Activated CD8-positive, alpha-beta T cell treated with anti-CD3 and anti-CD28 coated beads, Interleukin-2, amount 10 ng/mL, durations not matched to agents 7 days and 5 days (primary cell): ENCODE measurements around the gene INKA1. TPM values are rescaled to one million over a fixed set of nuclear protein-coding genes. Genes with fewer than 3 reads are reported as not detected.

ENCODE experiments used
- ATAC-seq: fragments of 150-1000 bp; cut with Tn5 transposase; one replicate; pipeline ENCODE4 v1.10.0; 2021; ENCODE audit warnings: moderate library complexity
- CTCF ChIA-PET: fragments of 350-600 bp; sonication (Branson Sonifier 250); formaldehyde crosslinking; loops from one replicate; lab custom pipeline; 2021; ENCODE audit warnings: antibody characterized with exemption; lab: Charles Lee
- POLR2A ChIA-PET: fragments of 350-600 bp; sonication (Branson Sonifier 250); formaldehyde crosslinking; loops from one replicate; lab custom pipeline; 2021; ENCODE audit warnings: antibody characterized with exemption; lab: Charles Lee
- DNase-seq: peaks from one replicate; pipeline ENCODE4 v3.0.0-alpha.2; 2020
- H3K27ac Mint-ChIP-seq: one replicate; pipeline ENCODE4 v1.8.0; 2021; ENCODE audit warnings: mild to moderate bottlenecking, mixed read lengths
- H3K27me3 Mint-ChIP-seq: one replicate; pipeline ENCODE4 v1.8.0; 2021; ENCODE audit warnings: low read depth, mixed read lengths
- H3K36me3 Mint-ChIP-seq: one replicate; pipeline ENCODE4 v1.8.0; 2021; ENCODE audit warnings: low read depth, mixed read lengths
- H3K4me1 Mint-ChIP-seq: one replicate; pipeline ENCODE4 v1.8.0; 2021; ENCODE audit warnings: low read depth, mixed read lengths
- H3K4me3 Mint-ChIP-seq: one replicate; pipeline ENCODE4 v1.8.0; 2021; ENCODE audit warnings: mild to moderate bottlenecking, mixed read lengths
- H3K9me3 Mint-ChIP-seq: one replicate; pipeline ENCODE4 v1.8.0; 2022; ENCODE audit warnings: mixed read lengths; ENCODE audit not compliant: insufficient read depth
- microRNA-seq: library from miRNA; unstranded; fragments of <30 nt; microRNA quantifications from one replicate; pipeline ENCODE4 v1.2.0, GENCODE V29; 2022
- total RNA-seq, 2 experiments: library from RNA; stranded (reverse); gene quantifications; one replicate each; pipeline ENCODE4 v1.2.3, GENCODE V29; 2021

Gene INKA1
- total RNA-seq, 2 experiments from 2014 or later: 1.3 to 2.2 TPM

DNA sequence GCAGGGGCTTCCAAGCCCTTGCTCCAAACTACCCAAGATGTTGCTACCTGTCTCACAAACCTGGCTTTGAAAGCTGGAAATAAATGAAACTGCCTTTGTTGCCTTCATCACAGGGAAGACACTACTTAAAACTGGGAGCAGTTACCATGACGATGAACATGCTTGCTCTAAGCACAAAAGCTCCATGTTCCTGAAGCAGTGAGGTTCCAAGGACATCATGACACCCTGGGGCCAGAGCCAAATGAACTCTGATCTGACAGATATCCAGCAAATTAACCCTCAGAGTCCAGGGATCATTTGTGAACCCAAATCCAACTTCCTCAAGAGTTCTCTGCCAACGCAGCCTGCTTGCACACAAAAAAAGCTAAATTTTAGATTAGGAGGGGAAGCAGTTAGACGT, 42.6 kb downstream of the INKA1 start:
- POLR2A ChIA-PET: interaction anchor here (1.2 to 1.5 kb wide), 2 partner anchors 10 to 34 kb away, joined by 3 to 6 read pairs; no protein-coding TSS in a partner anchor
- CTCF ChIA-PET: interaction anchor here (1.0 kb wide), 1 partner anchor 42 kb away, joined by 3 read pairs; the partner anchor contains the start of gene INKA1

More for the DNA sequence above, 42.6 kb downstream of the INKA1 start:
- peaks cover 31% of the 10 kb centered on the region for H3K36me3 Mint-ChIP-seq
- no peak overlapping the region for H3K27ac Mint-ChIP-seq
- no peaks in the 10 kb centered on the region for H3K27me3 Mint-ChIP-seq
- H3K4me3 Mint-ChIP-seq: no peak overlapping the region
- ATAC-seq: no peak
- DNase-seq: no peak
- no peaks in the 10 kb centered on the region for H3K4me1 Mint-ChIP-seq
- H3K9me3 Mint-ChIP-seq: no peaks in the 10 kb centered on the region

Small RNA genes lying within 50 kb of the gene (microRNA-seq; reads per million reads assigned to microRNA genes)
- 2.3 reads per million for gene MIR5193

Other genes starting within 250 kb of the INKA1 start
- under 1 TPM; 0.05 to 0.34 TPM for gene BSN, start 248.8 kb upstream of the INKA1 start, total RNA-seq
- 100 to 1,000 TPM; 179 to 192 TPM for gene APEH, start 128.9 kb upstream of the INKA1 start, total RNA-seq
- gene MST1, start 113.8 kb upstream of the INKA1 start, total RNA-seq: 1 to 10 TPM; 3.8 to 4.7 TPM
- 10 to 100 TPM; 36.3 to 45.8 TPM for gene RNF123, start 113.7 kb upstream of the INKA1 start, total RNA-seq
- gene AMIGO3, start 83.6 kb upstream of the INKA1 start, total RNA-seq: 1 to 10 TPM in 1 of 2 experiments, under 1 TPM in 1; 0.95 to 2.0 TPM
- gene GMPPB, start 79.3 kb upstream of the INKA1 start, total RNA-seq: 10 to 100 TPM; 50.4 to 53.0 TPM
- 10 to 100 TPM; 37.7 to 38.1 TPM for gene IP6K1, start 16.7 kb upstream of the INKA1 start, total RNA-seq
- not detected for gene CDHR4, start 3.4 kb upstream of the INKA1 start, total RNA-seq
- gene UBA7, start 10.7 kb downstream of the INKA1 start, total RNA-seq: 100 to 1,000 TPM; 187 to 208 TPM
- gene TRAIP, start 53.3 kb downstream of the INKA1 start, total RNA-seq: 10 to 100 TPM; 32.0 to 32.9 TPM
- not detected for gene CAMKV, start 66.6 kb downstream of the INKA1 start, total RNA-seq
- gene MST1R, start 100.6 kb downstream of the INKA1 start, total RNA-seq: 1 to 10 TPM; 3.2 to 3.9 TPM
- gene MON1A, start 126.5 kb downstream of the INKA1 start, total RNA-seq: 10 to 100 TPM; 13.4 to 15.0 TPM
- gene RBM6, start 136.9 kb downstream of the INKA1 start, total RNA-seq: 100 to 1,000 TPM; 104 to 112 TPM